DOHH2 (cell line): Measurements from ENCODE around the gene MAN1C1.
"Not testable (repeated sequence)": the region's sequence is repeated elsewhere in the genome, so short reads cannot be mapped to it uniquely, and the experiment has no call there.

Experiments used
- H3F3A ChIP-seq: fragments of 200-600 bp; sonication (generic), shearing (Covaris generic); 2 replicates; pipeline ENCODE4 v1.6.0; 2016; ENCODE audit warnings: antibody characterized with exemption, mild to moderate bottlenecking; ENCODE audit not compliant: control insufficient read depth, insufficient read depth
- H3K27ac ChIP-seq: fragments of 200-600 bp; sonication (generic); 2 replicates; pipeline ENCODE4 v1.5.1; 2014; ENCODE audit warnings: low read depth, mild to moderate bottlenecking, low read length, moderate library complexity
- H3K27me3 ChIP-seq: fragments of 200-600 bp; sonication (generic); 2 replicates; pipeline ENCODE4 v1.6.1; 2014; ENCODE audit warnings: mild to moderate bottlenecking, low read length, mixed read lengths; ENCODE audit not compliant: control insufficient read depth
- H3K36me3 ChIP-seq: fragments of 200-600 bp; sonication (generic); 2 replicates; pipeline ENCODE4 v1.6.1; 2014; ENCODE audit warnings: mild to moderate bottlenecking, low read length, moderate library complexity, mixed read lengths; ENCODE audit not compliant: control insufficient read depth
- H3K4me1 ChIP-seq: fragments of 200-600 bp; sonication (generic); 2 replicates; pipeline ENCODE4 v1.6.1; 2014; ENCODE audit warnings: mild to moderate bottlenecking, low read length, mixed read lengths; ENCODE audit not compliant: control insufficient read depth
- H3K4me2 ChIP-seq: fragments of 200-600 bp; sonication (generic); 2 replicates; pipeline ENCODE4 v1.6.0; 2014; ENCODE audit warnings: mild to moderate bottlenecking, low read length, moderate library complexity
- H3K4me3 ChIP-seq: fragments of 200-600 bp; sonication (generic); 2 replicates; pipeline ENCODE4 v1.5.1; 2014; ENCODE audit warnings: mild to moderate bottlenecking, low read length, mixed read lengths
- H3K79me2 ChIP-seq: fragments of 200-600 bp; sonication (generic); 2 replicates; pipeline ENCODE4 v1.6.1; 2014; ENCODE audit warnings: mild to moderate bottlenecking, low read length, mixed read lengths; ENCODE audit not compliant: control insufficient read depth
- H3K9me2 ChIP-seq: fragments of 200-600 bp; sonication (generic); replicated peaks from 2 replicates; pipeline ENCODE4 v1.6.1; 2014; ENCODE audit warnings: mild to moderate bottlenecking, low read length, mixed read lengths; ENCODE audit not compliant: control insufficient read depth
- H3K9me3 ChIP-seq: fragments of 200-600 bp; sonication (generic); 2 replicates; pipeline ENCODE4 v1.6.1; 2014; ENCODE audit warnings: antibody characterized with exemption, low read length, mixed read lengths; ENCODE audit not compliant: control insufficient read depth, insufficient read depth
- H4K20me1 ChIP-seq: fragments of 200-600 bp; sonication (generic); 2 replicates; pipeline ENCODE4 v1.6.0; 2014; ENCODE audit warnings: low read depth, mild to moderate bottlenecking, antibody characterized with exemption, low read length, moderate library complexity; ENCODE audit not compliant: control insufficient read depth, insufficient read depth
- CTCF ChIP-seq: fragments of 200-600 bp; sonication (generic); IDR thresholded peaks from one replicate; pipeline ENCODE4 v1.5.1; 2014; ENCODE audit warnings: antibody characterized with exemption, mild to moderate bottlenecking, low read depth, low read length; ENCODE audit not compliant: poor library complexity, severe bottlenecking
- EZH2phosphoT487 ChIP-seq: fragments of 200-600 bp; sonication (generic); IDR thresholded peaks from 2 replicates; pipeline ENCODE4 v1.6.1; 2017; ENCODE audit warnings: borderline replicate concordance, mild to moderate bottlenecking, antibody characterized with exemption, low read length, moderate library complexity, mixed read lengths

Gene MAN1C1

DNA sequence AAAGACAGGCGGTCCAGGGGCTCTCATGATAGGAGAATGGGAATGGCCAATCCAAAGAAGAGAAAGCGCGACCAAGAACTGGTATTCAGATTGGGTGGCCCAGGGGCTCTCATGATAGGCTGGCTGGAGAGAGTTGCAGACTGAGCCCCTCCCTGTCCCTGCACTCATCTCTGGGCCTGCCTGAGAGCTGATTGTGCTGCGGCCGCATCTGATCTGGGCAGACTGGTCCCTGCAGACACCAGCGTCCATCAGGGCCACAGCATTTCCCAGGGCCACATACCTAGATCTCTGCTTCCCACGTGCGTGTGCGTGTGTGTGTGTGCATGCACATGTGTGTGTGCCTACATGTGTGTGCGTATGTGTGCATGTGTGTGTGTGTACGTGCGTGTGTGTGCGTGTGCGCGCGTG is 30.4 kb upstream of the MAN1C1 start:
- Histone ChIP-seq H3K36me3 (no peaks in the 10 kb centered on the region), H3K4me3 (peak overlapping the region; percentile 60), H3K4me1 (peaks cover 63% of the 10 kb centered on the region), H3K79me2 (no peaks in the 10 kb centered on the region), H3K27ac (peak overlapping the region; percentile 75), H4K20me1 (no peaks in the 10 kb centered on the region), H3K27me3 (no peaks in the 10 kb centered on the region), H3K9me3 (no peaks in the 10 kb centered on the region), H3K9me2 (no peaks in the 10 kb centered on the region), H3F3A (peaks cover 22% of the 10 kb centered on the region), H3K4me2 (peak overlapping the region; percentile 75)
- no peak for TF ChIP-seq CTCF
- TF ChIP-seq EZH2phosphoT487: no peak

- Histone ChIP-seq H3K79me2 (no peaks in the 10 kb centered on the region), H3K4me2 (peak overlapping the region; percentile 35), H3F3A (peaks cover 22% of the 10 kb centered on the region), H4K20me1 (no peaks in the 10 kb centered on the region), H3K27ac (no peak overlapping the region), H3K36me3 (no peaks in the 10 kb centered on the region), H3K9me3 (no peaks in the 10 kb centered on the region), H3K4me3 (no peak overlapping the region), H3K4me1 (peaks cover 60% of the 10 kb centered on the region), H3K9me2 (no peaks in the 10 kb centered on the region), H3K27me3 (no peaks in the 10 kb centered on the region)
- TF ChIP-seq EZH2phosphoT487: no peak
- TF ChIP-seq CTCF: no peak
These were observed 29.3 kb upstream of the MAN1C1 start for GRCh38 chr1:25587290-25587689.

- not testable (repeated sequence) for H3K27me3 ChIP-seq, H3K36me3 ChIP-seq, H3K4me3 ChIP-seq, H3K9me2 ChIP-seq, H3K9me3 ChIP-seq, H3K27ac ChIP-seq, H3K79me2 ChIP-seq, H4K20me1 ChIP-seq
- peak overlapping the region; percentile 35 for H3K4me2 ChIP-seq
- H3K4me1 ChIP-seq: peaks cover 60% of the 10 kb centered on the region
- peaks cover 22% of the 10 kb centered on the region for H3F3A ChIP-seq
These were observed 28.4 kb upstream of the MAN1C1 start for GRCh38 chr1:25588224-25588623.

- not testable (repeated sequence) for H3K27ac ChIP-seq, H3K27me3 ChIP-seq, H3K79me2 ChIP-seq, H3K4me2 ChIP-seq, H4K20me1 ChIP-seq, H3K9me2 ChIP-seq, H3K4me3 ChIP-seq, H3K9me3 ChIP-seq, H3K36me3 ChIP-seq
- Histone ChIP-seq H3F3A (peaks cover 20% of the 10 kb centered on the region), H3K4me1 (peaks cover 58% of the 10 kb centered on the region)
These were observed 27.8 kb upstream of the MAN1C1 start for GRCh38 chr1:25588786-25589185.
